Stimulated activated CD4-positive, alpha-beta T cell treated with anti-CD3 and anti-CD28 coated beads, Interleukin-2, amount 100 ng/mL, for 48 hours (primary cell): ENCODE data around the gene AFG3L2.
"Not testable (repeated sequence)": the region's sequence is repeated elsewhere in the genome, so short reads cannot be mapped to it uniquely, and the experiment has no call there.

Experiments used
- DNase-seq, 2 donors: peaks; one replicate each; pipeline ENCODE4 v3.0.0-alpha.2; 2020

AFG3L2 gene

GRCh38 chr18:12394428-12394827 lies 17.4 kb upstream of the AFG3L2 start:
- no peak for DNase-seq

GRCh38 chr18:12393998-12394397 lies 17.0 kb upstream of the AFG3L2 start:
- DNase-seq, result no peak

GRCh38 chr18:12393510-12393909 lies 16.5 kb upstream of the AFG3L2 start:
- DNase-seq, result no peak

- DNase-seq, result peak; percentile 37 to 53
Measured at GRCh38 chr18:12391487-12392165, 14.6 kb upstream of the AFG3L2 start.

- DNase-seq, result no peak
Measured at GRCh38 chr18:12388442-12388841, 11.4 kb upstream of the AFG3L2 start.

- DNase-seq, result no peak
Measured at GRCh38 chr18:12384261-12384660, 7.2 kb upstream of the AFG3L2 start.

GRCh38 chr18:12383759-12384158 lies 6.7 kb upstream of the AFG3L2 start:
- not testable (repeated sequence) for DNase-seq

- DNase-seq, result not testable (repeated sequence)
Measured at GRCh38 chr18:12382221-12382814, 5.3 kb upstream of the AFG3L2 start.

GRCh38 chr18:12378198-12378558 lies 1.2 kb upstream of the AFG3L2 start:
- DNase-seq, result not testable (repeated sequence)

GRCh38 chr18:12377556-12378197 lies 650 bp upstream of the AFG3L2 start:
- no peak for DNase-seq

GRCh38 chr18:12376034-12376753 lies 833 bp downstream of the AFG3L2 start:
- peak in 1 of 2 donors; percentile 4 for DNase-seq

- no peak for DNase-seq
Measured at GRCh38 chr18:12374401-12374800, 2.6 kb downstream of the AFG3L2 start.

- no peak for DNase-seq
Measured at GRCh38 chr18:12373771-12374116, 3.3 kb downstream of the AFG3L2 start.

- DNase-seq, result no peak
Measured at GRCh38 chr18:12373116-12373770, 3.8 kb downstream of the AFG3L2 start.

- no peak for DNase-seq
Measured at GRCh38 chr18:12372406-12372805, 4.6 kb downstream of the AFG3L2 start.

GRCh38 chr18:12371590-12371989 lies 5.4 kb downstream of the AFG3L2 start:
- DNase-seq, result no peak

- DNase-seq, result no peak
Measured at GRCh38 chr18:12369211-12369610, 7.8 kb downstream of the AFG3L2 start.

GRCh38 chr18:12366784-12367183 lies 10.2 kb downstream of the AFG3L2 start:
- DNase-seq, result no peak

GRCh38 chr18:12366379-12366778 lies 10.6 kb downstream of the AFG3L2 start:
- DNase-seq, result no peak

GRCh38 chr18:12362473-12363174 lies 14.4 kb downstream of the AFG3L2 start:
- DNase-seq, result no peak

- DNase-seq, result no peak
Measured at GRCh38 chr18:12361770-12362378, 15.2 kb downstream of the AFG3L2 start.

GRCh38 chr18:12359515-12359927 lies 17.5 kb downstream of the AFG3L2 start:
- no peak for DNase-seq
